Posterior vena cava (tissue), 2 donors: ENCODE data around the gene FBXL17. TPM values are rescaled to one million over a fixed set of nuclear protein-coding genes. Genes with fewer than 3 reads are reported as not detected.
"Not testable (repeated sequence)": the region's sequence is repeated elsewhere in the genome, so short reads cannot be mapped to it uniquely, and the experiment has no call there.

Source experiments
- DNase-seq: peaks from one replicate; pipeline ENCODE4 v3.0.0-alpha.2; 2020; ENCODE audit warnings: low spot score
- intact Hi-C, 2 donors: fragments of 100-400 bp; cut with DNase I; formaldehyde crosslinking; loops; one replicate each; pipeline versions ENCODE4 v1.14.1 to v1.14.2; 2022 to 2023
- total RNA-seq, 2 donors: library from RNA; stranded (reverse); fragmentation: NEBNext Ultra II Directional; extraction: Animal tissue kit (Norgen Biotek cat#: 25700); gene quantifications; one replicate each; pipeline ENCODE4 v1.2.1, GENCODE V29; 2021
- donor health status: DM: yes; HTN: yes; CAD: no.
- donor health status: DM: yes; HTN: yes; CAD: no.

FBXL17 gene
- total RNA-seq, 2 donors from 2014 or later, result 18.1 to 24.1 TPM

DNA sequence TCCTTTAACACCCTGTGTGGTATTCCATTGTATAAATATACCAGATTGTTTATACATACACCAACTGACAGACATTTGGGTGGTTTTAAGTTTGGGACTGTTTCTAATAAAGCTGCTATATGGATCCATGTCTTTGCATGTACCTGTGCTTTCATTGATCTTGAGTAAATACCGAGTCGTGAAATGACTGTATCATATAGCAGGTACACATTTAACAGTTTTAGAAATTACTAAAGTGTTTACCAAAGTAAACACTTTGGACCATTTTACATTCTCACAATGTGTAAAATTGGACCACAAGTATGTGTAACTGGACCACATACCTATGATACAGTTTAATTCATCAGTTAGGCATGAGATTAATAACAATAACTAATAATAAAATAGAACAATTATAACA is 175.2 kb downstream of the FBXL17 start:
- intact Hi-C loops, result no loop called here
- DNase-seq, result no peak

DNA sequence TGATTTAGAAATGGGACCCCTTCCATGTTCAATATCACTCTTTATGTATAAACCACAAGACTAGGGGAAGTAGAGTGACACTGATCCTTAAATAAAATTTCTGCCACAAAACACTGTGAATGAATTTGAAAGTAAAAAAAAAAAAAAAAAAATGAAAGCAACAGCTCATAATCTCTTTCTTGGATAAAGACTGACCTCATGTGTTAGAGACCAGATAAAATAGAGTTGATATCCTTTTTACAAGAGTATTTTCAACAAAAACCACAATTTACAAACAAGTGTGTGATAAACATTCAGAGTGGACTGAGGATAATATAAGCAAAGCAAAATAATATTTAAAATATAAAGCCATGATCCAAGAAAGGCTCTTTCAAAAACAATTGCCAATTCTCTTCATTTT is 180.2 kb downstream of the FBXL17 start:
- intact Hi-C loops, result no loop called here
- DNase-seq, result no peak

DNA sequence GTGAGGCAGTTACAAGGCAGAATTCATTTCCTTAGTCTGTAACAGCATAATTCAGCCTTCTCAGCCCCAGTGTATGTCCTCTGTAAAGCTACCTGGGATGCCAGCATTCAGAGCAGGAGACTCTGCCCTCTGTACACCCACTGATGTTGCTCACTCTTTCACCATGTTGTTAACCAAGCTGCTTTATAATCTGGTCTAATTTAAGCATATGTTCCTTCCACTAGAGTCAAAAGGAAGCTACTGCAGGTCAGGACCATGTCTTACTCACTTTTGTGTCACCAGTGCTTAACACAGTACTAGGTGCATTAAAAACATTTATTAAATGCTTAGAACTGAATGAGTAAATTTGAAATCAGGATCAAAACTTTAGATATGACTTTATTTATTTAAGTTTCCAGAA is 185.6 kb downstream of the FBXL17 start:
- intact Hi-C loops, result no loop called here
- DNase-seq, result no peak

DNA sequence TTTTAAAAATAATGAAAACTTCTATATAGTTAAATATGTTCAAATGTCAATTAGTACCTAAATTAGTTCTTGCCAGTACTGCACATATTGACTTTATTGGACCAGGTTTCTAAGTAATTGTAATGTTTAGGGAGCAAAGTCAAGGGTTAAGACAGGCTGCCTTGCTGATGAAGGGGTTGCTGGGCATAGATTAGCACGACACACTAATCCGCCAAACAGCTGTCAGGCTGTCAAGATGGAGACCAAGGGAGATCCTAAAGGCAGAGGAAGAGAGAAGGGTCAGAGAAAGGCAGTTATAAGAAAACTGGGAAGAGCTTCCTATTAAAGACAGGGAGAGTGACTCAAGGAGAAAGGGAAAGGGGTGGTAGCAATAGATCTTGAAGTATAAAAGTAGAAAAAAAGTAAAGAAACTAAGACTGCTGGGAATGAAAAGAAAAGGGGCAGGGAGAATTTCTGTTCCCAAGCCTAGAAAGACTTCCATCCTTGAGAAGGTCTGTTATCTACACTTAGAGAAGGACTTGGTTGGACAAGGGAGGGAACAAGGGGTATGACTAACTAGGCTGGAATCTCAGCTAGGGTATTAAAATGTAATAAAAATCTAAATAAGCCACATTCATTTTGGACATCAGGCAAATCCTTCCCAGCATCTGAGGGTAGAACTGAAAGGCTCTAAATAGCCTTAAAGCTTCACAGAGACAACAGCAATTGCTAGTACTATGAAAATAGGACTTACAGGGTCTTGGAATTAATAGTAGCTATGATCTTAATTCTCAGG is 188.7 kb downstream of the FBXL17 start:
- intact Hi-C loops, result no loop called here

GRCh38 chr5:108184940-108185339 is 197.0 kb downstream of the FBXL17 start:
- DNase-seq, result no peak
- intact Hi-C loops, result no loop called here

More for the DNA sequence above, 188.7 kb downstream of the FBXL17 start:
- DNase-seq, result no peak

DNA sequence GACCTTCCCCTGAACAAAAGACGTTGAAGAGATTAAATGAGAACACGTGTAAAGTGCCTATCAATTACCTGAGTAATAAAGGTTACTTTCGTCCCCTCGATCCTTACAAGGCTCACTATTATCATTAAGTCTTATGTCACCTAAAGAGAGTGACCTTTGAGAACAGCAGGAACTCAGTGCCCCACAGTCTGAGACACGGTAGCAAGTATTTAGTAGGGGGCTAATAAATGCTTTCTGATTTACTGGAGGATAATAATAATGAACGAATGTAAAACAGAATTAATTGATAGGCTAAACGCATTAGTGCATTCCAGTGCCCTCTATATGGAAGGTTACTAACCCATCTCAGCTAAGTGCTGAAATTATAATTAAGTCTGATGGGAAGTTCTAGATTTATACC is 199.9 kb downstream of the FBXL17 start:
- intact Hi-C loops, result no loop called here
- no peak for DNase-seq

GRCh38 chr5:108174286-108174685 is 207.6 kb downstream of the FBXL17 start:
- no peak for DNase-seq
- intact Hi-C loops, result no loop called here

DNA sequence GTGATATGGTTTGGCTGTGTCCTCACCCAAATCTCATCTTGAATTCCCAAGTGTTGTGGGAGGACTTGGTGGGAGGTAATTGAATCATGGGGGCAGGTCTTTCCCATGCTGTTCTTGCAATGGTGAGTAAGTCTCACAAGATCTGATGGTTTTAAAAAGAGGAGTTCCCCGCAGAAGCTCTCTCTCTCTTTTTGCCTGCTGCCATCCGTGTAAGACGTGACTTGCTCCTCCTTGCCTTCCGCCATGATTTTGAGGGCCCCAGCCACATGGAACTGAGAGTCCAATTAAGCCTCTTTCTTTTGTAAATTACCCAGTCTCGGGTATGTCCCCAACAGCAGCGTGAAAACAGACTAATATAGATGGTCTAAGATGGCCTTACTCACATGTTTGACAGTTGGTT is 210.1 kb downstream of the FBXL17 start:
- intact Hi-C loops, result no loop called here
- DNase-seq, result no peak

DNA sequence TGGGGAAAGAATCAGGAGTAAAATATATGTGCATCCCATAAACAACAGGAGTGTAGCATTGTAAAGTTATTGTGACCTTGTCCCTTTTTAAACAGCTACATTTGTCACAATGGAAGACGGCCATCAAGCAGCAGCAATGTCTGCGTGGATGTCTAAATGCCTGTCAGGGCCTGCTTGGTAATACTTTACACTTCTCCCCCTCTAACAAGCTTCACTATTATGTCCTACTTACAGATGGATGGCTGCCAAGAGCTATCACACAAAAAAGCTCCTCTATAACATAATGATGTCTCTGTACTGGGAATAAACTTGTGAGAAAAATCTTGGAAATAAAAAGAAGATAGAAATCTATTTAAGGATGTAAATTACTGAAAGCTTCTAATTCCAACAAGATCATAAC is 213.0 kb downstream of the FBXL17 start:
- intact Hi-C loops, result no loop called here
- no peak for DNase-seq

DNA sequence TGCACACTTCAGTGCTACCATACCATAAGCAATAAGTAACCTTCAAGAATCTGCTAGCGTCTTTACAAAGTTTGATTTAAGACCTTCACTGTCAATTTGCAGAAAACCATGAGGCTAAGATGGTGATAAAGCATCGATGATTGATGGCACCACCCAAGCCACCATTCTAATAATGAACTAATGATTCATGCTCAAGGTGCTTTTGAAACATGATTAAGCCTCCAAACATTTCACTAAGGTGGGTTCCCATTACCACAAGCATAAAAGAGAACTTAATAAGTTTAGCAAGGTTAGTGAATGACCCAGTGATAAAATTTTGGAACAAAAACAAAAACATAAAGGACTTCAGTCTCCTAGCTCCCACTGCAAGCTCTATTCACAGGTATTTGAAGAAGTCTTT is 214.7 kb downstream of the FBXL17 start:
- no peak for DNase-seq

DNA sequence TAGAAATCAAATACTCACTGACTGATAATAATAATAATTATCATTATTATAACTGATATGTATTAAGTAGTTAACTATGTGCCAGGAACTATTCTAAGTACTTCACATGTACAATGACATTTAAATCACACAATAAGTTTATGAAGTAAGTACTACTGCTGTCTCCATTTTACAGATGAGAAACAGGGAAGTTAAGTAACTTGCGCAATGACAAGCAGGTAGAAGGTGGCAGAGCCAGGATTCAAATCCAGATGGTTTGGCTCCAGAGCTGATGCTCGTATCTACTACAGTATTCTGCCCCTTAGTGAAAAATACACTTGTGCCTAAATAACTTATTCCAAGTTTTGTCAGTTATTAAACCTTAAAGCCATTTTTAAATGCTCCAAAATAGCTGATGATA is 217.3 kb downstream of the FBXL17 start:
- DNase-seq, result no peak
- intact Hi-C loops, result no loop called here

More for the DNA sequence above, 214.7 kb downstream of the FBXL17 start:
- intact Hi-C loops, result no loop called here

GRCh38 chr5:108152854-108153253 is 229.0 kb downstream of the FBXL17 start:
- not testable (repeated sequence) for DNase-seq

GRCh38 chr5:108149369-108149768 is 232.5 kb downstream of the FBXL17 start:
- no peak for DNase-seq
- intact Hi-C loops, result no loop called here

More at GRCh38 chr5:108152854-108153253, 229.0 kb downstream of the FBXL17 start:
- intact Hi-C loops, result not testable (repeated sequence)

DNA sequence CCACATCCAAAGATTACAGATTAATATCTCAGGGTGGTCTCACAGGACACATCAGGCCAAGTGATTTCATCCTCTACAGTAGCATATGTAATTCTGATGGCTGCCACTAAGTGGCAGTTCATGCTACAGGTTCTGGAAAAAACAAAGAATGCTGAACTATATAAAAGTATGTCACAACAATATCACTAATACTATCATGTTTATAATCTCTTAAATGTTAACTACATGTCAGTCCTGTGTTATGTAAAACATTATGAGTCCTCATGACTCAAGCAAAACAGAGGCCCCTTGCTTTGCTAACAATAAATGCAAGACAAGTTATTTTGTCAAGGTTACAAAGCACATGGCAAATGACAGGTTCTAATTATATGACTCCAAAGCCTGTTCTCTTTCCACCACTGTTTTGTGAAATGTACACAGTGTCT is 233.2 kb downstream of the FBXL17 start:
- intact Hi-C loops, result no loop called here

DNA sequence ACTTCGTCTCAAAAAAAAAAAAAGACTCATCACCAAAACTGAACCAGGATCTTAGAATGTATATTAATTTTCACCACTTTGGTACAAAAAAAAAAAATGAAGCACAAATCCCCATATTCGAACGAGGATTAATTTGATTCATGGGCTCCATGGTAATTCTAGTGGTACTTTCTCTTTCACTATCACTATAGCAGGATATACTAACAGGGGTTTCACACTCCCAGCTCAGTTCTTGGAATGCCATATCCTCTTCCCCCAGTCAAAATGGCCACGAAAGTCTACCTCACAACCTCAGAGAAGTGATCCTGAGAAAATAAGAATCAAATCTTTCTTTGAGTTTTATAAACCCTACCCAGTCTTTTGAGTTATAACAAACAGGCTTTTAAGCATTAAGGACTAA is 235.7 kb downstream of the FBXL17 start:
- intact Hi-C loops, result no loop called here
- no peak for DNase-seq

More for the DNA sequence above, 233.2 kb downstream of the FBXL17 start:
- no peak for DNase-seq

- no peak for DNase-seq
- intact Hi-C loops, result no loop called here
Observed at GRCh38 chr5:108145351-108145750, 236.5 kb downstream of the FBXL17 start.

- intact Hi-C loops, result no loop called here
- DNase-seq, result no peak
Observed at GRCh38 chr5:108144332-108144731, 237.6 kb downstream of the FBXL17 start.

DNA sequence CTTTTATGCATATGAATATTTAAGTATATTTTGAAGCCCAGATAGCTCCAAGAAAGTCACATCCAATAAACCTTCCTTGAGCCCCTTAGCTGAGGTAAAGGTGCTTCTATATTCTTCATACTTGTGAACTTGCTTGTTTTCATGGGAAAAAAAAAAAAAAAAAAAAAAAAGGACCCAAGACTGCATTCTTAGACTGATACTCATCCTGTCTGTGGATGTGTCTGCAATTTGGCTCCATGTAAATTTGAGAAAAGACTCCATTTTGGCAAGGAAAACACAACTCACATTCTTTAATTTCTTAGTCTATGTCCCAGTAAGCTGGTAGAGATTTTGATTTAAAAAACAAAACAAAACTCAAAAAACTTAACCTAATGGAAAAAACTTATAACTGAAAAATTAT is 238.3 kb downstream of the FBXL17 start:
- intact Hi-C loops, result no loop called here
- DNase-seq, result no peak

GRCh38 chr5:108141676-108142075 is 240.2 kb downstream of the FBXL17 start:
- DNase-seq, result no peak
- intact Hi-C loops, result no loop called here

GRCh38 chr5:108136493-108136892 is 245.4 kb downstream of the FBXL17 start:
- no peak for DNase-seq
- intact Hi-C loops, result no loop called here

DNA sequence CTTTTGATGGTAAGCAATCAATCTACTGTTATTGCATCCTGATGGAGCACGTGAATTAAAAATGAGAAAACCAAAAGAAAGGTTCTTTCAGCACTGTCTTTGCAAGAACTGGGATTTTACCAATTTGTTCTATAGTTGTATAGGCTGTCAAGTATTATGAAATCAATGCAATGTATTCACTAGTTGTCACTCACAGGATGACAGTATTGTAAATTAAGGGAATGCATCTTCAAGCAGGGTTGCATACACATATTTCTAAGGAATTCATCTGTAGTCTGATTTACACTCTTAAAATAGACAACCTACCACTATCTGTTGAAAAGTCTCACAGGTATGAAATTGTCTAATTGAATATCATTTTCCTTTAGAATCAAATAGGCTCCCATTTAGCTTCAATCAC is 252.8 kb downstream of the FBXL17 start:
- DNase-seq, result no peak
- intact Hi-C loops, result no loop called here
